Activated CD4-positive, CD25-positive, alpha-beta regulatory T cell (primary cell): Measurements from ENCODE around the gene CETP.

ENCODE experiments used
- DNase-seq, 4 experiments: peaks; one replicate each; lab custom pipeline; 2025; lab: John Stamatoyannopoulos, UW

CETP gene, protein sequence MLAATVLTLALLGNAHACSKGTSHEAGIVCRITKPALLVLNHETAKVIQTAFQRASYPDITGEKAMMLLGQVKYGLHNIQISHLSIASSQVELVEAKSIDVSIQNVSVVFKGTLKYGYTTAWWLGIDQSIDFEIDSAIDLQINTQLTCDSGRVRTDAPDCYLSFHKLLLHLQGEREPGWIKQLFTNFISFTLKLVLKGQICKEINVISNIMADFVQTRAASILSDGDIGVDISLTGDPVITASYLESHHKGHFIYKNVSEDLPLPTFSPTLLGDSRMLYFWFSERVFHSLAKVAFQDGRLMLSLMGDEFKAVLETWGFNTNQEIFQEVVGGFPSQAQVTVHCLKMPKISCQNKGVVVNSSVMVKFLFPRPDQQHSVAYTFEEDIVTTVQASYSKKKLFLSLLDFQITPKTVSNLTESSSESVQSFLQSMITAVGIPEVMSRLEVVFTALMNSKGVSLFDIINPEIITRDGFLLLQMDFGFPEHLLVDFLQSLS

DNA sequence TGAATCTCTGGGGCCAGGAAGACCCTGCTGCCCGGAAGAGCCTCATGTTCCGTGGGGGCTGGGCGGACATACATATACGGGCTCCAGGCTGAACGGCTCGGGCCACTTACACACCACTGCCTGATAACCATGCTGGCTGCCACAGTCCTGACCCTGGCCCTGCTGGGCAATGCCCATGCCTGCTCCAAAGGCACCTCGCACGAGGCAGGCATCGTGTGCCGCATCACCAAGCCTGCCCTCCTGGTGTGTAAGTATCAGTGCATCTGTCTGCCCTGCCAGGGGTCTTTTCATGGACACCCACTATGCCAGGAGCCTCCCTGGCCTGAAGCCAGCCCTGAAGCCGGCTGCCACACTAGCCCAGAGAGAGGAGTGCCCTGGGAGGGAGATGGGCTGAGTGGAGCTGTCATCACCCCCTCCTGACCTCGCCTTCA lies at the start of gene CETP:
CETP (plus strand) TSS at position 100 of the 431 bp plus-strand sequence; CDS start at position 130, 30 bp downstream.
- DNase-seq = no peak

DNA sequence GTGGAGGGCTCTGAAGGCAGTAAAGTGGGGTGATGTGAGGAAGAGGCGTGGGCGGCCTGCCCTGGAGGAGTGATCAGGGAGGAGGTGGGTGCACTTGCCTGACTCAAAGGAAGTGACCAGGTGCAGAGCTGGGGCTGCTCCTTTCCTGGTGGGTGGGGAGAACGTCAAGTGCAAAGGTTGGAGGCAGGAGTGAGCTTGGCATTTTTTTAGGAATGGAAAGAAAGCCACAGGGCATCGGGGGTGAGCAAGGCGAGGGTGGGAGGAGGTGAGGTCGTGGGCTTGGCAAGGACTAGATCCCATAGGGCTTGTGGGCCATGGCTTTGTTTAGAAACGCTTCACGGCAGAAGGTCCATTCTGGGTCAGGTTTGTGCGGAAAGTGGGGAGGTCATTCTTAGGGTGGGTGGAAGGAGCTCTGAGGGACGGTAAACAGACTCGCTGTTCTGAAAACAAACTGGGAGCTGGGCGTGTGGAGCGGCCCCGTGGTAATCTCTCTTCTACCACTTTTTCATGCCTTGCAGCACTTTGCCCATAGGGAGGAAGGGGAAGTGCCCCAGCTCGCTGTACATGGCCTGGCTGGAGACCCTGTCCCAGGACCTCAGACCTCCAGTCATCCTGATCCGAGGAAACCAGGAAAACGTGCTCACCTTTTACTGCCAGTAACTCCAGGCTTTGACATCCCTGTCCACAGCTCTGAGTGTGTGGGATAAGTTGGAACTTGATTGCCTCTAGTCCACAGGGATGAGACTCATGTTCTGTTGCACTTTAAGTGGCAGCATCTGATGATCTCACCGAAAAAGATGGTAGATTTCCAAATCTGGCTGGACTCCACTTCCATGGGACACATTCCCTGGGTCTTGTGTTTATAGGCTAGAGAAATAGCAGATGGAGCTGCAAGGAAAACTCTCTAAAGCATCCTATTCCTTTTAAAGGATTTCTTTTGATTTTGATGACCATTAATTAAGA lies 48.7 kb upstream of the CETP start:
- DNase-seq = no peak

DNA sequence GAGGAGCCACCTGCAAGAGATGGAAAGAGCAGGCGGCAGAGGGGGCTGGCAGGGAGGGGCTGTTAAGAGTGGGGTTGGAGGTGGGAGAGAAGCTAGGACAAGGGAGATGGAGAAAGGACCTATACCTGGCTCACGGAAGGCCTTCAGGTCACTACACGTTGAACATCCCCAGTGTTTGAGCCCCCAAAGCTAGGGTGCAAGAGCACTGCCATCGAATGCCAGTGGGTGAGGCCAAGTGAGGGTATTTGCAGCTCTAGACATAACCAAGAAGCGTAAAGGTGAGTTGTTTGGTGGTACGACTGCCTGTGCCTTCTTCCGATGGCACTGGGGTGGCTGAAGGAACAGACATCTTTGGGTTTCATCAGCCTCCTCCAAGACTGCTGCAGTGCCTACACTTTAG lies 46.9 kb upstream of the CETP start:
- no peak for DNase-seq

DNA sequence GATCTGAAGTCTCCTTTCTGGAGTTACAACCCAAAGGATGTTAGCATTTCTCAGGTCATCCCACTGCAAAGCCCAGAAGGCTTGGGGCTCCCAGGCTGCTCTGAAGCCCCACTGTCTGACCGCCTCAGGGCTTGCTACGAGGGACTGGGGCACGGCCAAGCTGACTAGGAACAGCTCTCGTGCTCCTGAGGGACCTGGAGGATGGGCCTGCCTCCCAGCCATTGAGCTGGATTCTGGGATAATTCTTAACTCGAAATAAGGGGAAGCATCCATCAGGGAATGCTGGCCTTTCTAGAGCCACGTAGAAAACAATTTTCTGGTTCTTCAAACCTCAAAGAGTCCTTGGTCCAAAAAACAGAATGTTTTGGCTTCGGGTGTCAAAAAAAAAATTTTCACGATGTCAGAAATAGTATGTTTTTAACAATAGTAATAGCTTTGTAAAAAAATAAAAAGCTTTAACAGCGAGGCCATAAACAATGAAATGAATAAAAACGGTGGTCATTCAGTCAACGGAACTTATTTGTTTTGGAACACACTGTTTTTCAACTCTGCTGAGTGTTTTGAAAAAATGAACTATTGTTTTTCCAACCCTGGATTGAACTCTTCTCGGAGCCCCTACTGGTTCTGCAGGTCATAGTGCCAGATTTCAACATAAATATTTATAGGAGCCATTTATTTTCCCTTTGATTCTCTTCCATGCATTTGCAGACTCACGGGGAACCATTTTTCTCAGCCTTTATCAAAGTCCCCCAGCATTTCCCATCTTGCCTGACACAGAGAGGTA lies 46.2 kb upstream of the CETP start:
- DNase-seq = no peak

DNA sequence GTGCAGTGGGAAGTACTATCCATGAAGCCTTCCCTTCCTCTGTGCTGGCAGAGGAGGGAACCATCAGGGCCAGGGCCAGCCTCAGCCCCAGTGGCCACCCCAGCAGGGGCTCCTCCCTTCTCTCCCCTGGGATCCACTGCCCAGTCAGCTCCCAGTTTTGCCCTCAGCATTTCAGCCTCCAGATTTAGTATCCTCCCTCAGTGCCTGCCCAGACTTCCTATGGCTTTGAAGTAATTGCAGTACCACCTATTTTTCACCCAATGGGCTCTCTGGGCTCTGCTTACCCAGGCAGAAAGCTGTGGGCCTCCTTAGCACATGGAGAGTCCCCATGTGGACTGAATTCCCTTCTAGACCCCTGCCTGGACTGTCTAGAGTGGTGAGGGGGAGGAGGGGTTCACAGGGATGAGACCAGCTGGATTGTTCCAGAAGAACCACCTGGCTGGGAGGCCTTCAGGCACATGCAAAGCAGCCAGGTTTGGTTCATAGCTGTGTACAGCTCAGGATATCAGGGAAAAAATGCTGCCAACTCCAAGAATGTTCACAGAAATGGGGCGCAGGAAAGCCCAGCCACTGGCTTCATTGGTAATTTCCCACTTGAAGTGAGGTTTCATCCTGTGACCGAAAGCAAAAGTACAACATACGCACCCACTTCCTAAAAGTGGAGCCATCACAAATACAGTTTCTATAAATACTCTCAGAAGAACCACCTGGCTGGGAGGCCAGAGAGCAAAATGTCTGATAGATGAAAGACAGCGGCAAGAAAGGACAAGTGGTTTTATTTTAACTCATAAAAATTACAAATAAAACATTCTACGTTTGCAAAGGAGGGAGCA lies 45.0 kb upstream of the CETP start:
- DNase-seq = no peak

DNA sequence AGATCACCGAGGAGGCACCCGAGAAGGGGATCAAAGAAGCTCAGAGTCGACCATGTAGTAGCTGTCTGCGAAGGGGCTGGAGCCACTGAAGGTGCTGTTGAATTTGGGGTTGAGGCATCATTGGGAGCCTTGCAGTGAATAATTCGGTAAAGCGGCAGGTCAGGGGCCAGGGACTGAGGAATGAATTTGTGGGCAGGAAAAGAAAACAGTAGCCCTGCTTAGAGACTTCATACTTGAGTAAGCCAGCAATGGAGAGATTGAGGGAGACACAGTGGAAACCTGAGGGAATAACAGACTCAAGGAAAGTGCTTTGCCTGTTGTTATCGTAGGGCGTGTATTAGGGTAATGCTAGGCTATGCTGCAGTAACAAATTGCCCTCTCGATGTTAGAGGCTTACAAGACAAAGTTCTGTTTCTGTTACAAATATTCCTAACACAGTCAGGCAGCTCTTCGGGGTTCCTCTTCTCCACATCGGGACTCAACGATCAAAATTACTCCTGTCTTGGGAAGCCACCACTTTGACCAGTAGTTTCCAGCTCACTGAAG lies 43.2 kb upstream of the CETP start:
- no peak for DNase-seq

DNA sequence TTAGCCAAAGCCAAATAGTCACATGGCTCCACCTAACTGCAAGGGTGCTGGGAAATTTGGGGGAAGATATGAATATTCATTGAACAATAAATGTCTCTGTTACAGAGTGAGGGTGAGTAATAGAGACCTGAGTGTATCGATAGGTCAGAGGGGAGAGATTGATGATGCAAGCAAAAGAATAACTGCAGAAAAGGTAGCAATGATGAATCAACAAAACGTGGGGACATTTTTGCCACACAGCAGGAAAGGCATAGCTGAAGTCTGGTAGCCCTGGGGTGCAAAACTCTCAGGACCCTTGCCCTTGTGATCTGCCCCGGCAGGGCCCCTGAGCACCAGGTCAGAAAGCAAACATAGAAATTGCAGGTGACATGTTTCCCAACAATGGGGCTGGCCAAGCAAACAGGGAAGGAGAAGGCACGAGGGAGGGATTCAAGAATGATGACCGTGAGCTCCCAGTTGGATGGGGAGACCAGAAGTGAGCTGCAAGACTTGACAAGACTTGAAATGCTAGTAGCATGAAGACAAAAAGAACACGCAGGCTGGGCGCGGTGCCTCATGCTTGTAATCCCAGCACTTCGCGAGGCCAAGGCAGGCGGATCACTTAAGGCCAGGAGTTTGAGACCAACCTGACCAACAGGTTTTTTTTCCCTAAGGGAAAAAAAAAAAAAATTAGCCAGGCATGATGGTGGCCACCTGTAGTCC lies 42.5 kb upstream of the CETP start:
- no peak for DNase-seq

DNA sequence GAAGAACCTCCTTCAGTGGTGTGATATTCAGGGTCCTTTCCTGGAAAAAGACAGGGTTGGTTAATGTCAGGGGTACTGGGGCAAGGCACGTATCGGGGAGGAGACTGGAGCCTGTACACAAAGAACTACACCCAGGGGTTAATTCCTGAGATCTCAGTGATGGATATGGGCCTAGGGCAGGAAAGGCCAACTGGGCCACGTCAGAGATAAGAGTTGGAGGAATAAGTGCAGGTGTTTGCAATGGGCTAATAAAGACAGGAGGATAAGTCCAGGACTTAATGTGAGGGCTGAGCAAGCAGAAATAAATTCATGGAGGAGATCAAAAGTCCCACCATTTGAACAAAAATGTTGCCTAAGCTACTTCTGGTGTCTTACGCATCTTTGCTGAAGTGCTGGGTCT lies 40.2 kb upstream of the CETP start:
- no peak for DNase-seq

DNA sequence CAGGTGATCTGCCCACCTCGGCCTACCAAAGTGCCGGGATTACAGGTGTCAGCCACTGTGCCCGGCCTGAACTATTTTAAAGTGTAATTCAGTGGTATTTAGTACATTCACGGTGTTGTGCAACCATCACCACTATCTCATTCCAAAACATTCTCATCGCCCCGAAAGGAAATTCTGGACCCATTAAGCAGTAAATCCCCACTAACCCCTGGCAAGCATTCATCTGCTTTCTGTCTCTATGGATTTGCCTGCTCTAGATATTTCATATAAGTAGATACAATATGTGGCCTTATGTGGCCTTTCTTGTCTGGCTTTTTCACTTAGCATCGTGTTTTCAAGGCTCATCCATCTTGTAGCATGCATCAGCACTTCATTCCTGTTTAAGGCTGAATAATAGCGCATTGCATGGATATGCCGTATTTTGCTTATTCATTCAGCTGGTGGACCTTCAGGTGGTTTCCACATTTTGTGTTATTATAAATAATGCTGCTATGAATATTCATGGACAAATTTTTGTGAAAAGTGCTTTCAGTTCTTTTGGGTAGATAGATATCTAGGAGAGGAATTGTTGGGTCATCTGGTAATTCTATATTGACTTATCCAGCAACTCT lies 38.2 kb upstream of the CETP start:
- DNase-seq = no peak

DNA sequence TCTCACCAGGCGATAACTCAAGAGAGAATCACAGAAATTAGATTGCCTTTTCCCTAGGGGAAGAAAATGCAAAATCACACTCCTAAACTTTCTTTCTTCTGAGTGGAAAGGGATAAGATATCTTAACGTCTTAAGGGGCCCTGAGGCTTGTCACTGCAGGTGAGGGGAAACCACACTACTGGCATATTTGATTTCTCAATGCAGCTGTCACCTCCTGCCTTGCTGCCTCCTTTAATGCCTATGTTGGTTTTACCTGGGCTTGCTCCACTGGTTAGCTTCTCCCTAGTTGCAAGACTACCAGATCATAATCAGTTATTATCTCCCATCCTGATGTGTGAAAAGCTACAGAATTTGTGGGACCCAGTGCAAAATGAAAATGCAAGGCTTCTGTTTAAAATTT lies 34.3 kb upstream of the CETP start:
- no peak for DNase-seq

DNA sequence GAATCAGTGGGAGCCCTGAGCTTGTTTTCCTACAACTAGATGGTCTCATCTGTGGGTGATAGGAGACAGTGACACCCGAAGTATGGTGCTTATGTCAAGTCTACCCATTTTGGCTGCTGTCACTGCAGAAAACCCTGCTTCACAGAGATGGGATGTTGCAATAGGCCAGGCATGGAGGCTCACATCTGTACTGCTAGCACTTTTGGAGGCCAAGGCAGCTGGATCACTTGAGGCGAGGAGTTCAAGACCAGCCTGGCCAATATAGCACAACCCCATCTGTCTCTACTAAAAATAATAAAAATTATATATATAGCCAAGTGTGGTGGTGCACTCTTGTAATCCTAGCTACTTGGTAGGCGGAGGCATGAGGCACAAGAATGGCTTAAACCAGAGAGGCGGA lies 32.1 kb upstream of the CETP start:
- no peak for DNase-seq

DNA sequence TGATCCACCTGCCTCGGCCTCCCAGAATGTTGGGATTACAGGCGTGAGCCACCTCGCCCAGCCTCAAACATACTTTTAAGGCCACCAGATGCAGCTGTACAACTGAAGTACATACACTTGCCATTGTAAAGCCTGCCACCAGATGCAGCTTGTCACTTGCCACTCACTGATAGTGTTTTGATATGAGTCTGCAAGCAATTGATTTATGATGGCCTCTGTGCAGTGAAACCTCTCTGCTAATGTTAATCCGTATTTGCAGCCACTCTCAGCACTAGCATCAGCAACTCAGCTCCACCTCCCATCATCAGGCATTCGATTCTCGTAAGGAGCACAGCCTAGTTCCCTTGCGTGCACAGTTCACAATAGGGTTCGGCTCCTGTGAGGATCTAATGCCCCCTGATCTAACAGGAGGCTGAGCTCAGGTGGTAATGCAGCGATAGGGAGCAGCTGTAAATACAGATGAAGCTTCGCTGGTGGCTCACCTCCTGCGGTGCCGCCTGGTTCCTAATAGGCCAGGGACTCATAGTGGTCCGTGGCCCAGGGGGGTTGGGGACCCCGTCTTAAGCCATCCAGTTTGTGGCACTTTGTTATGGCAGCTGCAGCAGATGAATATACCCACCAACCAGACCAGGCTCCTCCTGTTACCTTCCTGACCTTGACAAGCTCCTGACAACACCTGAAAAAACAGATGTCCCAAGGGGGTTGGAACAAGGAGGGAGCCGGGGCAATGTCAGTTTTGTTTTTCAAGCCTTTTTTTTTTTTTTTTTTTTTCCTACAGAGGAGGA lies 31.1 kb upstream of the CETP start:
- DNase-seq = no peak

DNA sequence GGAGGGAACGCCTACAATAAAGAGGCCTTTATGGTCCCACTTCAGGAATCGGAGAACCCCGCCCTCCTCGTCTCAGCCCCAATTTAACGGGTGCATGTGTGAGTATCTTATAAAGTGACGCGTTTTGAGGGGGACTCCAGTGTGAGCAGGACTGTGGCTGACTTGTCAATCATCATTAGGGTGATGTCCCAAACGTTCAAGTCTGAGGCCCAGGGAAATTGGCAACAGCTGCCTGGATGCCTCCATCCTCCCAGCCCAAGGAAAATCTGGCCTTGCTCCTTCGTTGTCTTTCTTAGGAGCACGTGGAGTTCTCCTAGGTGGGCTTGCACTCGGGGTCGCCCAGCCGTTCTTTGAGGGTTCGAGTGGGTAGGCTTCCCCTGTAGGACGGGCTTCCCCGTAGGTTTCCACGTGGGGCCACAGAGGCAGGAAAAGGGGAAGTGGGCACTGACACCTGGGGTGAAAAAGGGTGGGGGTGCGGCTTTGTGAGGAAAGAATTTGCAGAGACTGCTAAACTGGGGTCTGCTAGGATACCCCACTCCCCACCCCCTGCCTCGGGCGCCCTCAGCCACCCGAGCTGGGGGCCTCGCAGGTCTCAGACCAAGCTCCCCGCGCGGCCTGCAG lies 30.4 kb upstream of the CETP start:
- no peak for DNase-seq

DNA sequence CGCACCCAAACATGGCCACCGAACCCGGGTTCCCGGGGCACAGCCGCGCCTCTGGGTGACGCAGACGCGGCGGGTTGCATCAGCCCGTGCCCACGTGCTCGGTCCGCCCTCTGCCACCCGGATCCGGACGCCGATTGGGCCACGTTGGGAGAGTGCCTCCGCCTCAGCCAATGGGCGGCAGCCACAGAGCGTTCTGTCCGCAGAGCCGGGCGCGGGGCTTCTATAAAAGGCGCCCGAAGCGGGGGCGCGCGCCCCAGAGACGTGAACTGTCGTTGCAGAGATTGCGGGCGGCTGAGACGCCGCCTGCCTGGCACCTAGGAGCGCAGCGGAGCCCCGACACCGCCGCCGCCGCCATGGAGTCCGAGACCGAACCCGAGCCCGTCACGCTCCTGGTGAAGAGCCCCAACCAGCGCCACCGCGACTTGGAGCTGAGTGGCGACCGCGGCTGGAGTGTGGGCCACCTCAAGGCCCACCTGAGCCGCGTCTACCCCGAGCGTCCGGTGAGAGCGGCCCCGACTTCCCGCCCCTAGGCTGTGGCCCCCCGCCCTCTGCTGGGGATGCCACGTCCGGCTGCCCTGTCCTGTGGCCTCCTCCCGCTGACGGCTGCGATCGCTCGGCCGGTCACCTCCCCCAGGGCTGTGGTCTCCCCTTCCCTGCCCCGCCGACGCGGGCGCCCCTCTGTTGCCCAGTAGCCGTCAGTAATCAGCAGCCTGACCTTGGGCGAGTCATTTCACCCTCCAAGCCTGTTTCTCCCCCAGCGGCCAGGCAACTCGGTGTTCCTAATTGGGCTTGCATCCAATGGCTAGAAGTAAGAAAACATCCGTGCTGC lies 29.6 kb upstream of the CETP start, which contains the start of gene HERPUD1:
HERPUD1 (plus strand) TSS at position 251 of the 829 bp plus-strand sequence; CDS start at position 354, 103 bp downstream.
- peak; percentile 96 to 98 (median 97) for DNase-seq

DNA sequence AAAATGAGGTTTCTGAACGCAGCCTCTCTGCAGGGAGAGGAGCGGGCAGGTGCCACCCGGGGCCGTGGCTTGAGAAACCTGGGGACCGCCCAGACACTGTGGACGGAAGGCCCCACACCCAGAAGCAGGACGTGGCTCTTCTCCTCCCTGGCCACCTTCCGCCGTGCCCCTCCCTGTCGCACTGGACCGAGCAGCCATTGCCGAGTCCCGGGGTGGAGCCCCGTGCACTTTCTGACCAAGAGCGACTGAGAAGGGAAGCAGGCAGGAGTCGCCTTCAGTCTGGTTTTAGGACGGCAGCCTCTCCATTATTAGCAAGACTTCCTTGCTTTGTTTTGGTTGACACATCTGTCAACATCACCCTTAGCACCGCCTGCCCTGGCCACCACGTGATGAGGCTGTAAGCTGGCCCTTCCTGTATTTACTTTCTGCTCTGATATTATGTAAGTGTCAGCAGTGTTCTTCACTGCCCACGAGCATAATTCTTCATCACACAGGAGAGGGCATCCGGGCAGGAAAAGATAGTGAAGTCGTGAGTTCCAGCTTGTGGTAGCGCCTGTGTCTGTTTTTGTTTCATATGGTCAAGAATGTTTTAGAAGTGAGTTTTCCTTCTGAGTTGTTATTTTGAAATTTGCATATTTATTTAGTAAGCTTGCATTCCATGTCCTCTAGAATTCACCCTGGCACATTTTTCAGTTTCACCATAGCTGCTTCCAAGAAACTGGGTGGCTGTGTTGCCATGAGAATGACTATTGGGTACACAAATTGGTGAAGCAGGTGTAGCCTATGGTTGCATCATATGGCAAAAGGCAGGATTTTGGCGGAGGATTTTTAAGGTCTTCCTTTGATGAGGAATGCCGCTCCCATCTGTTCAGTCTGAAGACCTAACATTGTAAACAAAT lies 28.8 kb upstream of the CETP start:
- DNase-seq = no peak
